GM21619 (cell line): ENCODE results near the gene C18orf63.

Source experiments
- ATAC-seq: cut with Tn5 transposase; IDR thresholded peaks from one replicate; pipeline ENCODE4 v1.9.1; 2021; ENCODE audit not compliant: unreplicated experiment

Gene C18orf63

GRCh38 chr18:74402806-74403433 is 87.3 kb downstream of the C18orf63 start:
- no peak for ATAC-seq

DNA sequence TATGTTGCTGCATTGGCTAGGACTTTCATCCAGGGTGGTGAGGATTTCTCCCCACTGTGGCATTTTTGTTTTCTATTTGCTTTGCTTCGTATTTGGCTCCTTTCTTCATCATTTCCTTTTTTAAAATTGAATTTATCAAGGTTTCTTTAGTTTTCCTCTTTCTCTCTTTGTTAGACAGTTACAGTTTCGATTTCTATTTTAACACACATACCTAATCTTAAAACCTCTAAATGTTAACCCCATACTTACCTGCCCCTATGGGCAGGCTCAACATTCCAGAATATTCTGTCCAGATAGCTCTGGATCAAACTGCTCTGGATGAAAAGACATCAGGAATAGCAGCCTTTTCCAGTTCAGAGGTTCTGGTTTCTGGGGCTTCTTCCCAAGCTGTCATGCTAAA is 92.2 kb downstream of the C18orf63 start:
- peak; percentile 54 for ATAC-seq
